K562 (cell line): ENCODE results near the gene NODAL. TPM values are rescaled to one million over a fixed set of nuclear protein-coding genes. Genes with fewer than 3 reads are reported as not detected.

Experiments
- ARID2 ChIP-seq: fragments of 450-650 bp; IDR thresholded peaks from 2 replicates; pipeline ENCODE4 v1.6.1; 2017; ENCODE audit warnings: antibody characterized with exemption, mild to moderate bottlenecking
- ARID3B ChIP-seq: fragments of 250-450 bp; sonication (Bioruptor Pico); IDR thresholded peaks from 2 replicates; pipeline ENCODE4 v1.4.0; 2020; ENCODE audit warnings: borderline replicate concordance
- CLOCK ChIP-seq: fragments of 250-450 bp; sonication (Bioruptor Pico); IDR thresholded peaks from 2 replicates; pipeline ENCODE4 v1.4.0; 2020; ENCODE audit warnings: mild to moderate bottlenecking, moderate library complexity, borderline replicate concordance
- E2F8 ChIP-seq: fragments of 450-650 bp; IDR thresholded peaks from 2 replicates; pipeline ENCODE4 v1.7.1; 2018; ENCODE audit warnings: mild to moderate bottlenecking, low read depth; ENCODE audit not compliant: partially characterized antibody
- MYC ChIP-seq, 2 experiments: fragments of 250-450 bp in 1 of 2; sonication (Bioruptor Pico) in 1 of 2; IDR thresholded peaks; 2 replicates each; pipeline versions ENCODE4 v1.5.1 to v1.6.1; 2012 to 2021; ENCODE audit warnings: low read depth in 2 of 2, borderline replicate concordance in 1 of 2, improper control_type of control experiment in 1 of 2, low read length in 1 of 2, mild to moderate bottlenecking in 1 of 2, moderate library complexity in 1 of 2
- PHF20 ChIP-seq: fragments of 450-650 bp; IDR thresholded peaks from 2 replicates; pipeline ENCODE4 v1.6.1; 2018; ENCODE audit not compliant: partially characterized antibody
- TAF9B ChIP-seq: fragments of 450-650 bp; IDR thresholded peaks from 2 replicates; pipeline ENCODE4 v1.6.1; 2018; ENCODE audit warnings: mild to moderate bottlenecking; ENCODE audit not compliant: partially characterized antibody
- TCF7L2 ChIP-seq: fragments of 150-350 bp; IDR thresholded peaks from 2 replicates; pipeline ENCODE4 v1.6.1; 2016; ENCODE audit warnings: low read depth, mild to moderate bottlenecking, low read length, moderate library complexity
- THAP12 ChIP-seq: fragments of 250-450 bp; sonication (Bioruptor Pico); IDR thresholded peaks from 2 replicates; pipeline ENCODE4 v1.9.0; 2021; ENCODE audit warnings: mild to moderate bottlenecking, inconsistent platforms
- YY1 ChIP-seq, 3 experiments: IDR thresholded peaks; 2 replicates each; pipeline ENCODE4 v1.6.1; 2011; ENCODE audit warnings: low read length in 2 of 3, mild to moderate bottlenecking in 2 of 3, moderate library complexity in 2 of 3, borderline replicate concordance in 1 of 3, control low read depth in 1 of 3, low read depth in 1 of 3; ENCODE audit not compliant: insufficient read depth in 3 of 3, insufficient replicate concordance in 2 of 3, control insufficient read depth in 1 of 3, insufficient read length in 1 of 3; ENCODE audit errors: extremely low read depth in 1 of 3
- ZFX ChIP-seq: sonication (generic); formaldehyde crosslinking; IDR thresholded peaks from 2 replicates; pipeline ENCODE4 v1.8.0; 2022; ENCODE audit warnings: mild to moderate bottlenecking, missing genetic modification reagents, moderate library complexity
- ZNF121 ChIP-seq: sonication (generic); formaldehyde crosslinking; conservative IDR thresholded peaks from 2 replicates; pipeline ENCODE4 v1.8.0; 2022; ENCODE audit warnings: missing genetic modification reagents
- ZNF354B ChIP-seq: fragments of 250-450 bp; sonication (Bioruptor Pico); IDR thresholded peaks from 2 replicates; pipeline ENCODE4 v1.4.0; 2020
- polyA plus RNA-seq, 8 experiments: library from polyadenylated mRNA; depleted of rRNA in 4 of 8; stranded (reverse) in 5 of 8; unstranded in 3 of 8; fragments of >200 nt; fragmentation: Nextera tagmentation in 2 of 8; fragmentation: Illumina TruSeq in 1 of 8; extraction: Ambion mirVana in 2 of 8; extraction: Trizol in 1 of 8; gene quantifications; 2 replicates each; pipeline versions ENCODE4 v1.2.1 to v1.2.3, GENCODE V29; 2011 to 2014; ENCODE audit warnings: inconsistent platforms in 1 of 8, missing spikeins in 1 of 8
- total RNA-seq, 7 experiments: library from RNA; depleted of rRNA in 6 of 7; stranded (reverse); fragments of >200 nt in 6 of 7; fragmentation: Illumina TruSeq in 2 of 7; extraction: Trizol in 2 of 7; gene quantifications; 2 replicates each; pipeline versions ENCODE4 v1.2.1 to v1.2.3, GENCODE V29; 2011 to 2021; ENCODE audit warnings: low replicate concordance in 1 of 7

NODAL gene
- total and polyA plus RNA-seq, 9 of the 15 experiments (the other 6 are each of a cell fraction or from before 2014, with no cell fraction given): not detected

- no peak for TF ChIP-seq ARID3B
- peak in 1 of 3 experiments; percentile 10 for TF ChIP-seq YY1 (IDR thresholded peaks at IDR 0.05; ENCODE audit: borderline replicate concordance in 1 of 3, control insufficient read depth in 1 of 3, extremely low read depth in 1 of 3, insufficient read depth in 3 of 3, insufficient read length in 1 of 3, insufficient replicate concordance in 2 of 3, low read depth in 1 of 3, low read length in 2 of 3)
- no peak for TF ChIP-seq E2F8
- TF ChIP-seq ZNF354B (CRISPR knock-in tag): no peak
- TF ChIP-seq ZNF121 (CRISPR knock-in tag): no peak
- TF ChIP-seq MYC (IDR thresholded peaks at IDR 0.05; ENCODE audit: low read depth, low read length): peak; percentile 51; the same call in 1 of the 2 replicates
- no peak for TF ChIP-seq MYC (CRISPR knock-in tag; IDR thresholded peaks at IDR 0.05; ENCODE audit: borderline replicate concordance, low read depth)
- TF ChIP-seq TAF9B: no peak
- TF ChIP-seq ZFX (CRISPR knock-in tag): no peak
- no peak for TF ChIP-seq PHF20
- no peak for TF ChIP-seq THAP12 (CRISPR knock-in tag)
- no peak for TF ChIP-seq TCF7L2
- no peak for TF ChIP-seq CLOCK (CRISPR knock-in tag)
- peak; percentile 76; the same call in 1 of the 2 replicates for TF ChIP-seq ARID2
These were observed 20.2 kb upstream of the NODAL start (continued) for GRCh38 chr10:70461397-70462348.
